HG02610 (cell line): ENCODE results near the gene DOCK3.
"Not testable (repeated sequence)": the region's sequence is repeated elsewhere in the genome, so short reads cannot be mapped to it uniquely, and the experiment has no call there.

Experiments
- ATAC-seq: cut with Tn5 transposase; IDR thresholded peaks from one replicate; pipeline ENCODE4 v1.9.1; 2021; ENCODE audit warnings: mild to moderate bottlenecking, moderate library complexity; ENCODE audit not compliant: unreplicated experiment

DOCK3 gene

DNA sequence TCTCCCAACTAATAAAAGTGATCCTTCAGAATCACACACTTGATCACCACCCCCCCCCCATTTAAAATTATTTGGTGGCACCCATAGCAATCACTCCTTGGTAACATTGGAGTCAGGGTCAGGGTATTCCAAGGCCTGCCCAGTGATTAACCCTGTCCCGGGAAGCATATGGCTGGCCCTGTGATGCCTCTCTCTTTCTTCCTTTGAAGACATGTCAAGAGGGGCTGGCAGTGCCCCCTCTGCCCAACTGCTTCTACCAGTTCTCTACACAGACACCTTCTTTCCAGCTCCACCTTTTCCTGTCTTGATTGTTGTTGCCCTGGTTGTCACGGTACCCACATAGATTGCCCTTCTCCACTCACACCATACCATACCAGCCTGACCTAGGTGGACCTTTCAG is 679.4 kb downstream of the DOCK3 start:
- ATAC-seq = no peak

DNA sequence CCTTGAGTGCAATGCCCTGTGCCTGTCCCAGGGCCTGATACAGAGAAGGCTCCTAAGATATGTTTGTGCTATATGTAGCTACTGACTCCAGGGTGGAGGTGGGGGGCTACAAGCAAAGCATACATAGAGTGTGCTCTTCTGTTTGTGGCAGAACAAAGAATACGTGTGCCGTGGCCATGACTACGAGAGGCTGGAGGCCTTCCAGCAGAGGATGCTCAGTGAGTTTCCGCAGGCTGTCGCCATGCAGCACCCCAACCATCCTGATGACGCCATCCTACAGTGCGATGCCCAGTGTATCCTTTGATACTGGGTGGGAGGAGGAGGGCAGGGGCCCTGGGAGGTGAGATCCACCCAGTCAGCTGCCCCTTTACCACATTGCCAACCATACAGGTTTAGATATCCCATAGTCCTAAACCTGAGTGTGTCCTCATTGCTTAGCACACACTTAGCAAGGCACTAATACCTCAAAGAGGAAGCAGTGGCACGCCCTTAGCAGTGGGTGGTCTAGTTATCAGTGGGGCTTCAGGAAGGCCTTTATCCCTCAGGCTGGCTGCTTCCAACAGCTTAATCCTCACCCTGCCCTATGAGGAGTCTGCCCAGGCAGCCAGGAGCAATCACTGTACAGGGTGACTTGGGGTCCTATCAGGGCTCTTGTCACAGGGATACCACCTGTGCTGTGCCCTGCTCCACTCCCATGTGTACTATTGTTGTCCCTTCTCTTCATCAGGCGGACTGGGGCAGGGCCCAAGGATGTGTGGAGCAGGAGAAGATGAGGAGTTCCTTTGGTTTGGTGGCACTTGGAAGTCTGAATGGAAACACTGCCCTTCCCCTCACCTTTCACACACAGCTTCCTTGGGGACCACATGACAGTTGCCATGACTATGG is 680.2 kb downstream of the DOCK3 start:
- ATAC-seq = no peak

- ATAC-seq = no peak
Measured at GRCh38 chr3:51355891-51356578, 681.3 kb downstream of the DOCK3 start.

- no peak for ATAC-seq
Measured at GRCh38 chr3:51357856-51358255, 683.1 kb downstream of the DOCK3 start.

GRCh38 chr3:51358981-51359380 is 684.3 kb downstream of the DOCK3 start:
- no peak for ATAC-seq

GRCh38 chr3:51360806-51361205 is 686.1 kb downstream of the DOCK3 start:
- ATAC-seq = no peak

GRCh38 chr3:51361746-51362145 is 687.0 kb downstream of the DOCK3 start:
- ATAC-seq = no peak

- no peak for ATAC-seq
Measured at GRCh38 chr3:51362476-51362875, 687.7 kb downstream of the DOCK3 start.

DNA sequence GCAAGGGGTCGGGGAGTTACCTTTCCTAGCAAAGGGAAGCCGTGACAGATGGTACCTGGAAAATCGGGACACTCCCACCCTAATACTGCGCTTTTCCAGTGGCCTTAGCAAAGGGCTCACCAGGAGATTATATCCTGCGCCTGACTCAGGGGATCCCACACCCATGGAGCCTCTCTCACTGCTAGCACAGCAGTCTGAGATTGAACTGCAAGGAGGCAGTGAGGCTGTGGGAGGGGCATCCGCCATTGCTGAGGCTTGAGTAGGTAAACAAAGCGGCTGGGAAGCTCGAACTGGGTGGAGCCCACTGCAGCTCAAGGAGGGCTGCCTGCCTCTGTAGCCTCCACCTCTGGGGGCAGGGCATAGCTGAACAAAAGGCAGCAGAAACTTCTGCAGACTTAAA is 693.5 kb downstream of the DOCK3 start:
- not testable (repeated sequence) for ATAC-seq

DNA sequence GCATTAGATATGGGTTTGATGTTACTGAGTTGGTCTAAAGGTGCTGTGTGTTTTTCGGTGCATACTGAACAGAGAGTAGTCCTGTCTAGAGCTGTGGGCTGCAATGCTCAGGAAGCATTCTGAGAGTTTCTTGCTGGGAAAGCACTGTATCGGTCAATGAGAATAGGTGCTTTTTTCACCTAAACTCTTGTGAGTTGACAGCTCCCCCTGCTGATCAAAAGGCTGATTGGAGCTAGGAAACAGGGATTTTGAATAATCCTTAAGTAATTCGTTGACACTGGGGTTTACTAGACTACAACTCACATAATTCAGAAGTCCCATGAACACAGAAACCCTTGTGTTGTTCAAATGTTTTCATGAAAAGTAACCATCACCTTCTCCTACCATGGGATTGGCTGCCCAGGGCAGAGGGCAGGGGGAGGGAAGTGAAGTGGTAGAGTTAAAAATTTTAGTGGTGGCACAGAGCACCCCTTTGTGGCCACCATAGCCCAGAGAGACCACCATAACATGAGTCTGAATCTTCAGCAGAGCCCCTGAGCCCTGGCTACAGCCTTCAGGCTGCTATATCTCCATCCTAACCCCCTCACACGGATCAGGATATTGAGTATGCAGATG is 697.3 kb downstream of the DOCK3 start:
- no peak for ATAC-seq

DNA sequence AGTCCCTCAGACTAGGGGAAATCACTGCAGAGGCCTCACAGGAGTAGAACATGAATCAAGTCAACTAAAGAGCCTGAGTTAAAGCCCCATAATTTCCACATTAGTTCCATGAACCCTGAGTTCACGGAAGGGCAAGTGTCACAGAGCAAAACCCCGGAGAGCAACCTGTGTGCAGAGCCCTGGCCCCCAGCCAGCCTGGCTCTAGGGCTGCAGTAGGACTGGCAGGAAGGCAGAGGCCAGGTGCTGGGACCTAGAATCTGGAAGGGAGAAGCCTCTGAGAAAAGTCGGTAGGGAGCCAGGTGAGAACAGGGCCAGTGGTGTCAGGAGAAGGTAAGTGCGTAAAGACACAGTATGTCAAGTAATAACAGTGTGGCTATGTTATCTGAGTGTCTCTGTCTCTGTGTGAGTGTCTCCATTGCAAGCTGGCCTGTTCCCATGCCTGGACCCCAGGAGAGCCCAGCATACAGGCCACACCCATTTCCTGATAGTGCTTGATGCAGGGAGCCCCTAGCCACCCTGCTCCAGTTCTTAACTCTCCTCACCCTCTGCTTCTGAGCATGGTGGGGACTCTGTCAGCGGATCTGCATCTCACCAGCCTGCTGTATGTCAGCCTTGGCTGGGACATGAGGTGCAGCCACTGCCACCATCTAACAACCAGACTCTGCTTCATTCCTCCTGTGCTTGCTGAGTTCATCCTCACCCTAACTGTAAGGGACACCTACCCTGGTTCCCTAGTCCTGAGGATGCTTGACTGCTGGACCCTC is 699.1 kb downstream of the DOCK3 start:
- no peak for ATAC-seq

DNA sequence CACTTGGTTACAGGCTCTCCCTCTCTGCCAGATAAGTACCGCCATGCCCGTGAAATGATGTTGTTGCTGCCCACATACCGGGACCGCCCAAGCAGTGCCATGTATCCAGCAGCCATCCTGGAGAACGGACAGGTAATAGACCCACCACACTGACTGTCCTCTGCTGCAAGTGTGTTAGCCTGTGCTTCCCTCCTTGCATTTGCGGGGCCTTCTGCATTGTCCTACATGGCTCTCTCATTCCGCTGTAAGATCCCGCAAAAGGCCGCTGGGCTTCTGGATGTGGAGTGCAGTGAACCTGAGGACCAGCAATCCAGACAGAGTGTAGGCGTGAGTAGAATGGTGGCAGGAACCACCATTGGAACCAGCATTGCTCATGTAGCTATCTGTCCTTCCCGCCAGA is 699.7 kb downstream of the DOCK3 start:
- no peak for ATAC-seq

- ATAC-seq = no peak
Measured at GRCh38 chr3:51375136-51375535, 700.4 kb downstream of the DOCK3 start.

GRCh38 chr3:51375571-51375970 is 700.8 kb downstream of the DOCK3 start:
- no peak for ATAC-seq

- ATAC-seq = no peak
Measured at GRCh38 chr3:51378065-51378464, 703.3 kb downstream of the DOCK3 start.

- ATAC-seq = no peak
Measured at GRCh38 chr3:51378726-51379125, 704.0 kb downstream of the DOCK3 start.

- no peak for ATAC-seq
Measured at GRCh38 chr3:51379301-51379700, 704.6 kb downstream of the DOCK3 start.

DNA sequence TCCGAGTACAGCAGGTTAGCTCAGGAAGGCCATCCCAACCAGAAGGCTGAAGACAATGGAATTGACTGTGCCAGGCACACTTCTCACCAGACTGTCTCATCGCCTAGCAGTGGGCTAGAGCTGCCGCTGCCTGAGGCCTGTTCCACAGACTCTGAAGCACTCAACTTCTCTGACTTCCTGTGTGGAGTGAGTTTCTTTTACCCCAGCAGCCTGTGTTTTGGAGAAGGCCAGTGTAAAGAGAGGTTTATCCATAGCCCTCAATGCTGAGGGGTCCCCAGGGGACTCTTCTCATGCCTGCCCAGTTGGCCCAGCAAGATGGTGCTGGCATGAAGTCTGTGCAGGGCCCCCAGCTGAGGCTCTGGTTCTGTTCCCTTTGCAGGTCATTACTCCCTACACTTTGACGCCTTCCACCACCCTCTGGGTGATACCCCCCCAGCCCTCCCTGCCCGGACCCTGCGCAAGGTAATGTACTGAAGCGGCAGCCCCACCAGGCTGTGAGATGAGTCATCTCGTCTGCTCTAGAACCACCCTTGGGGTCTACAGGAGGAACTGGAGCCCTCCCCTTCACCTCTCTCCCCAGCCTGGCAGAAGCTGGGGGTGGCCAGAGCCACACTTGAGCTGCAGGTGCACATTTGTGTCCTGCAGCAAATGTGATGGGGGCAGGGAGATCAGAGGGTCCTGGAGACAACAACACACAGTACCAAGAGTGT is 705.2 kb downstream of the DOCK3 start:
- no peak for ATAC-seq

GRCh38 chr3:51380601-51381332 is 706.0 kb downstream of the DOCK3 start:
- no peak for ATAC-seq

- ATAC-seq = no peak
Measured at GRCh38 chr3:51381333-51381705, 706.6 kb downstream of the DOCK3 start.
